Stomach (tissue), 9 donors: ENCODE results near the gene MRPL27. TPM values are rescaled to one million over a fixed set of nuclear protein-coding genes. Genes with fewer than 3 reads are reported as not detected.
"Not testable (repeated sequence)": the region's sequence is repeated elsewhere in the genome, so short reads cannot be mapped to it uniquely, and the experiment has no call there.

Experiments
- DNase-seq, 2 donors: peaks; one replicate each; pipeline versions ENCODE4 v3.0.0 to v3.0.0-alpha.2; 2013 to 2019
- H3K27ac ChIP-seq, 5 donors: fragments of 200-600 bp in 4 of 5; sonication (generic) in 4 of 5; one replicate each; pipeline ENCODE4 v1.5.1; 2013 to 2019; ENCODE audit warnings: mild to moderate bottlenecking in 1 of 5, moderate library complexity in 1 of 5
- H3K27me3 ChIP-seq, 3 donors: fragments of 200-600 bp; sonication (generic); one replicate each; pipeline ENCODE4 v1.5.1; 2017 to 2019; ENCODE audit warnings: mixed run types in 1 of 3
- H3K36me3 ChIP-seq, 4 donors: fragments of 200-600 bp; sonication (generic); 1 replicate in 3 of 4; 2 replicates in 1 of 4; pipeline ENCODE4 v1.5.1; 2016 to 2019
- H3K4me1 ChIP-seq, 4 donors: fragments of 200-600 bp; sonication (generic); one replicate each; pipeline ENCODE4 v1.5.1; 2016 to 2019
- H3K4me3 ChIP-seq, 4 donors: fragments of 200-600 bp; sonication (generic) in 3 of 4; one replicate each; pipeline ENCODE4 v1.5.1; 2016 to 2019; ENCODE audit warnings: mild to moderate bottlenecking in 1 of 4
- H3K9me3 ChIP-seq, 4 donors: fragments of 200-600 bp; sonication (generic); one replicate each; pipeline ENCODE4 v1.5.1; 2016 to 2019
- EP300 ChIP-seq: sonication (generic); formaldehyde crosslinking; IDR thresholded peaks from one replicate; pipeline ENCODE4 v1.6.1; 2017; ENCODE audit warnings: antibody characterized with exemption
- POLR2A ChIP-seq, 4 donors: fragments of 450-650 bp; IDR thresholded peaks; one replicate each; pipeline ENCODE4 v1.6.1; 2016; ENCODE audit warnings: antibody characterized with exemption in 4 of 4, control low read depth in 2 of 4, mild to moderate bottlenecking in 1 of 4, moderate library complexity in 1 of 4
- POLR2AphosphoS5 ChIP-seq, 3 donors: sonication (generic); formaldehyde crosslinking; IDR thresholded peaks; one replicate each; pipeline ENCODE4 v1.6.1; 2016; ENCODE audit warnings: antibody characterized with exemption in 3 of 3
- WGBS, 5 donors: extraction: QIAGEN DNeasy Blood & Tissue Kit in 3 of 5; methylation state at CpG; one replicate each; pipeline versions ENCODE4 v1.1.5 to v1.1.7; 2013 to 2018; 5-methylcytosine and 5-hydroxymethylcytosine counted together
- intact Hi-C: fragments of 100-400 bp; cut with DNase I; formaldehyde crosslinking; loops from one replicate; pipeline ENCODE4 v1.15.1; 2023; ENCODE audit warnings: low total_unique reads
- polyA plus RNA-seq, 3 donors: library from polyadenylated mRNA; stranded (reverse); fragments of 200-250 nt; gene quantifications; one replicate each; pipeline ENCODE4 v1.2.3, GENCODE V29; 2013
- total RNA-seq, 5 donors: library from RNA; depleted of rRNA; stranded (reverse); fragments of >200 nt; gene quantifications; one replicate each; pipeline versions ENCODE4 v1.1.0 to v1.2.3, GENCODE V29; 2014 to 2016
- TF ChIP-seq, protein P1 (sequence below), 7 experiments: fragments of 450-650 bp in 4 of 7; fragments of 200-600 bp in 3 of 7; sonication (generic) in 3 of 7; IDR thresholded peaks; one replicate each; pipeline ENCODE4 v1.5.1; 2016 to 2019; ENCODE audit warnings: antibody characterized with exemption in 7 of 7, control low read depth in 2 of 7, mild to moderate bottlenecking in 1 of 7
- donor health status: healthy with polysubstance abuse.
- donor health status: Bipolar disorder and iron deficiency.
- donor health status: healthy.

Gene MRPL27
- total and polyA plus RNA-seq, 8 donors = 25.0 to 258 (median 60.1) TPM

DNA sequence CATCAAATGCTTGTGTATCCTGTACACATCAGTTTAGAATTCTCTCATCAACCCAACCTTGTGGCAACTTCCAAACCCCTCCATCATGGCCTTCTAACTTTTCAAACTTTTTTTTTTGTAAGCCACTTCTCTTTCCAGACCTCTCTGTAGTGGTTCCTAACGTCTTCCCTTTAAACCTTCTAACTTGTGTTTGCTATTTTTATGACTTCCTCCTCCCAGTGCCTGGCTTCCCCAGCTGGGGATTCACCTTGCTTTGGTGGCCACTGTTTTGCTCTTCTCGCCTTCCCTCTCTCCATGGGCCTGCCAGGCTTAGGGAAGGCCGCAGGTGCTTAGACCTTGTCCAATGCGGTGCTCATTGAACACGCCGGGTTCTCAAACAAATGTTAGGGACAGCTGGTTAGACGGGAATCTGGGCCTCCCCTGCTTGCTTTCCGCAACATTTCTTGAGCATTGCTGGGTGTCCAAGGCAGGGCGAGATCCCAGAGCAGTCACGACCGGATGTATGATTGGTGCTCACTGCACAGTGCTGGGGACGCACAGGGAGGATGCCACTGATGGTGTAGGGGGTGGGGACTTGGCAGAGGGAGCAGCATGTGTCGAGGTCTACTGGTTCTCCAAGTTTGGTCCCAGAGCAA is 28.1 kb downstream of the MRPL27 start:
- peak; percentile 37 to 69 for DNase-seq
- peak in 1 of 3 donors; percentile 49 for TF ChIP-seq POLR2AphosphoS5 (IDR thresholded peaks at IDR 0.05)
- TF ChIP-seq, protein P1, sequence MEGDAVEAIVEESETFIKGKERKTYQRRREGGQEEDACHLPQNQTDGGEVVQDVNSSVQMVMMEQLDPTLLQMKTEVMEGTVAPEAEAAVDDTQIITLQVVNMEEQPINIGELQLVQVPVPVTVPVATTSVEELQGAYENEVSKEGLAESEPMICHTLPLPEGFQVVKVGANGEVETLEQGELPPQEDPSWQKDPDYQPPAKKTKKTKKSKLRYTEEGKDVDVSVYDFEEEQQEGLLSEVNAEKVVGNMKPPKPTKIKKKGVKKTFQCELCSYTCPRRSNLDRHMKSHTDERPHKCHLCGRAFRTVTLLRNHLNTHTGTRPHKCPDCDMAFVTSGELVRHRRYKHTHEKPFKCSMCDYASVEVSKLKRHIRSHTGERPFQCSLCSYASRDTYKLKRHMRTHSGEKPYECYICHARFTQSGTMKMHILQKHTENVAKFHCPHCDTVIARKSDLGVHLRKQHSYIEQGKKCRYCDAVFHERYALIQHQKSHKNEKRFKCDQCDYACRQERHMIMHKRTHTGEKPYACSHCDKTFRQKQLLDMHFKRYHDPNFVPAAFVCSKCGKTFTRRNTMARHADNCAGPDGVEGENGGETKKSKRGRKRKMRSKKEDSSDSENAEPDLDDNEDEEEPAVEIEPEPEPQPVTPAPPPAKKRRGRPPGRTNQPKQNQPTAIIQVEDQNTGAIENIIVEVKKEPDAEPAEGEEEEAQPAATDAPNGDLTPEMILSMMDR (IDR thresholded peaks at IDR 0.05) = no peak
- Histone ChIP-seq H3K4me3 (peak overlapping the region in 3 of 4 donors; percentile 76 to 89 (median 88)), H3K4me1 (peaks cover 31 to 62% (median 51%) of the 10 kb centered on the region in 4 donors), H3K27ac (peak overlapping the region; percentile 88 to 92 (median 91)), H3K36me3 (peaks cover 0 to 5% (median 2%) of the 10 kb centered on the region in 4 donors), H3K27me3 (no peaks in the 10 kb centered on the region), H3K9me3 (no peaks in the 10 kb centered on the region)
- 19 to 33% (median 28%) methylated on average over 13 of the region's 13 CpGs for WGBS, 5 donors
- intact Hi-C loops = no loop called here

DNA sequence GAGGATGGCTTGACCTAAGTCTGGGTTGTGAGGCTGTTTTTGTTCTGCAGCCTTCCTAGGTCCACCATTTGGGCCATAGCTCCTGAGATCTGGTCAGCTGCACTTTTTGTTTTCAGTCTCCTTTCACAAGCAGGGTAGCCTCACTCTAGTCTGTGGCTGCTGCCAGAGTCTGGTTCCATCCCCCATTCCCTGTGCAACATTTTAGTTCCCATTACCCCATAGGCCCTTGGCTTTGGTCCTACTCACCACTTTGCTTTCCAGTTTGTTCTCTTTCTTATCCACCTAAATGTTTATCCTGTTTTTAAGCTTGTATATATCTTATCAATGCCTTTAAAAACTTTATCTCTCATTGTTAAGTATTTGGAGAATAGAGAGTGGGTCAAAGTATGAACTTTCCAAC is 33.6 kb downstream of the MRPL27 start:
- no peaks in the 10 kb centered on the region for H3K27me3 ChIP-seq
- peak overlapping the region; percentile 50 to 81 (median 66) for H3K27ac ChIP-seq
- peak in 1 of 2 donors; percentile 81 for DNase-seq
- no peak overlapping the region for H3K4me3 ChIP-seq
- no peaks in the 10 kb centered on the region for H3K36me3 ChIP-seq
- intact Hi-C loops = no loop called here
- no peaks in the 10 kb centered on the region for H3K9me3 ChIP-seq
- H3K4me1 ChIP-seq = peaks cover 0 to 17% (median 12%) of the 10 kb centered on the region in 4 donors
- TF ChIP-seq POLR2AphosphoS5 (IDR thresholded peaks at IDR 0.05) = peak in 2 of 3 donors; percentile 5 to 75
- no peak for TF ChIP-seq EP300

DNA sequence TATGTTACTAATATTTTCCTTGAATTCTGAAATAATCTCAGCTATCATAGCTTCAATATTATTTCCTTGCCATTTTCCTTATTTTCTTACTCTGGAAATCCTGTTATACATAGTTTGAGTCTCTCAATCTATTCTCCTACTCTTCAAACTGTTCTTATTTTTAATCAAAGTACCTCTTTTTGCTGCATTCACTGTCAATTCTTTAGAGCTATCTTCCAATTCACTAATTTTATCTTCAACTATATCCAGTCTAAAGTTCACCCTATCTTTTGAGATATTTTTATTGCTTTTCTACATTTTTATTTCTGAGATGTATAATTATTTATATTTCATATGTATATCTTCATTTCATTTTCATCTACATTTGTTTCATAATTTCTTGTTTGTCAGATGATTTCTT is 34.3 kb downstream of the MRPL27 start:
- no peaks in the 10 kb centered on the region for H3K36me3 ChIP-seq
- H3K4me3 ChIP-seq = no peak overlapping the region
- TF ChIP-seq, protein P1 (IDR thresholded peaks at IDR 0.05) = no peak
- TF ChIP-seq POLR2AphosphoS5 (IDR thresholded peaks at IDR 0.05) (no peak), EP300 (no peak), POLR2A (IDR thresholded peaks at IDR 0.05) (no peak)
- peaks cover 0 to 20% (median 11%) of the 10 kb centered on the region in 4 donors for H3K4me1 ChIP-seq
- H3K27ac ChIP-seq = peak overlapping the region in 4 of 5 donors; percentile 50 to 76 (median 58)
- intact Hi-C loops = no loop called here
- no peaks in the 10 kb centered on the region for H3K27me3 ChIP-seq
- no peak for DNase-seq
- H3K9me3 ChIP-seq = no peaks in the 10 kb centered on the region

DNA sequence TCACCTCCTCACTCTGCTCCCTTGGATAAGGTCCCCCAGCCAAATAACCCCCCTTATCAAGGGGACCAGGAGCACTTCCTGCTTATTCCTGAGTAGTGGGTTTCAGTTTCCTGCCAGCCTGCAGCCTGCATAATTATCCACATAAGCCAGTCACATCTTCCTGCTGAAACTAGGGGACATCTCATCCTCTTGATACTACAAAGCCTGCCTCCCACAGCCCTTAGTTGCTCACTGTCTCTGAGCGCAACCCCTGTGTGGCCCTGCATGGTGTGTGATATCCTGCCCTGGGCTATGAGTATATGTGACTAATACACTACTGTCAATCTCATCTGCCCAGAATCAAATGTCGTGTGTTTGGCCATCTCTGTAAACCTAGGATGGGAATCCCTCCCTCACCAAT is 35.0 kb downstream of the MRPL27 start:
- H3K27ac ChIP-seq = peak overlapping the region in 2 of 5 donors; percentile 23 to 35
- no peaks in the 10 kb centered on the region for H3K36me3 ChIP-seq
- peaks cover 0 to 22% (median 13%) of the 10 kb centered on the region in 4 donors for H3K4me1 ChIP-seq
- intact Hi-C loops = no loop called here
- no peak overlapping the region for H3K4me3 ChIP-seq
- DNase-seq = no peak
- H3K9me3 ChIP-seq = no peaks in the 10 kb centered on the region
- 72 to 99% (median 92%) methylated on average over 2 of the region's 2 CpGs for whole genome bisulfite sequencing, 5 donors
- TF ChIP-seq EP300 (no peak), POLR2AphosphoS5 (IDR thresholded peaks at IDR 0.05) (no peak), POLR2A (IDR thresholded peaks at IDR 0.05) (no peak)
- TF ChIP-seq, protein P1 (IDR thresholded peaks at IDR 0.05) = no peak
- no peaks in the 10 kb centered on the region for H3K27me3 ChIP-seq

DNA sequence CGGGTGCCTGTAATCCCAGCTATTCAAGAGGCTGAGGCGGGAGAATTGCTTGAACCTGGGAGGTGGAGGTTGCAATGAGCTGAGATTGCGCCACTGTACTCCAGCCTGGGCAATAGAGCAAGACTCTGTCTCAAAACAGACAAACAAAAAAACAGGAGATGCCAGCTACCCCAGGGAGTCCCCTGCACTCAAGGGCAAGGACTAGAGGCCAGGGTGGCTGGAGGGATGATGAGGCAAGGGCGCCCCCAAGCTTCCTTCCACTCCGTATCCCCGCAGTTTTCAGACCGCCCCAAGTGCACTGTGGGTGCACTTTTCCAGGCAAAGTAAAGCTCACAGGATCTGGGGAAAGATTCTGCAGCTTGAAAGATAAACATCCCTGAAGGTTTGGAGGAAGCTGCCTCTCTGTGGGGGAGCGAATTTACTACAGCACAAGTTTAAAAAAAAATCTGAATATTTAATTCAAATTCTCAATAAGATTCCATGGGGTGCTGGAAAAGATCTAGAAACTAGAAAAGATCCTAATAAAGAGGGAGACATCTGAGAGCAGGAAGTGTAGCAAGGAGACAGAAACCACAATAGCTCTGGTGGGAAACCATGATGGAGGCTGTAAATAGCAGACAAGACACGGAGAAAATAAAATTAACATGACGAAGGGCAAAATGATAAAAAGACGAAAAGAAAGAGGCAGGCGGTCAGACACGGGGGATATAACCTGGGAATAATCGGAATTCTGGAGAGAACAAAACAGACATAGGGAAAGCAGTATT is 39.5 kb downstream of the MRPL27 start:
- H3K4me3 ChIP-seq, H3K27me3 ChIP-seq, H3K36me3 ChIP-seq, H3K9me3 ChIP-seq, H3K27ac ChIP-seq, DNase-seq, intact Hi-C loops: not testable (repeated sequence)
- H3K4me1 ChIP-seq = peaks cover 0 to 16% (median 8%) of the 10 kb centered on the region in 4 donors
- 40 to 56% (median 45%) methylated on average over 14 of the region's 14 CpGs for WGBS, 5 donors
